Hindlimb muscle (tissue), 1 donor: ENCODE data around the gene ENPP7. TPM values are rescaled to one million over a fixed set of nuclear protein-coding genes. Genes with fewer than 3 reads are reported as not detected.

Experiments used
- polyA plus RNA-seq: library from polyadenylated mRNA; unstranded; fragments of 120-200 nt; gene quantifications from one replicate; pipeline ENCODE4 v1.2.1, GENCODE V29; 2013; ENCODE audit not compliant: insufficient read length

ENPP7 gene
- polyA plus RNA-seq, 1 donor, result not detected

Other genes with a start within 250 kb of the ENPP7 start
- gene RBFOX3, start 119.9 kb upstream of the ENPP7 start, polyA plus RNA-seq, result 0.56 TPM
- 10.5 TPM for gene CBX2, start 47.2 kb downstream of the ENPP7 start, polyA plus RNA-seq
- 4.7 TPM for gene CBX8, start 66.1 kb downstream of the ENPP7 start, polyA plus RNA-seq
- gene CBX4, start 108.5 kb downstream of the ENPP7 start, polyA plus RNA-seq, result 11.0 TPM